Smooth muscle cell (in vitro differentiated cells): ENCODE data around the gene SEC14L3. TPM values are rescaled to one million over a fixed set of nuclear protein-coding genes. Genes with fewer than 3 reads are reported as not detected.
A peak's percentile ranks its signal among the peaks of the same experiment; 100 is the strongest.

Experiments used
- DNase-seq: peaks from one replicate; lab custom pipeline; 2025; ENCODE audit not compliant: unreplicated experiment; lab: John Stamatoyannopoulos, UW
- H2AFZ ChIP-seq: fragments of 200-600 bp; sonication (generic); 2 replicates; pipeline ENCODE4 v1.6.0; 2016; ENCODE audit warnings: antibody characterized with exemption, low read depth, mild to moderate bottlenecking
- H3F3A ChIP-seq: fragments of 200-600 bp; sonication (generic); 2 replicates; pipeline ENCODE4 v1.6.0; 2017; ENCODE audit warnings: antibody characterized with exemption, low read depth
- H3K27ac ChIP-seq: fragments of 200-600 bp; sonication (generic); 2 replicates; pipeline ENCODE4 v1.5.1; 2016; ENCODE audit warnings: low read depth, mild to moderate bottlenecking
- H3K27me3 ChIP-seq: fragments of 200-600 bp; sonication (generic); 2 replicates; pipeline ENCODE4 v1.6.1; 2016; ENCODE audit warnings: low read depth, mild to moderate bottlenecking
- H3K36me3 ChIP-seq: fragments of 200-600 bp; sonication (generic); 2 replicates; pipeline ENCODE4 v1.5.1; 2016; ENCODE audit warnings: low read depth
- H3K4me1 ChIP-seq: fragments of 200-600 bp; sonication (generic); 2 replicates; pipeline ENCODE4 v1.5.1; 2016; ENCODE audit warnings: low read depth
- H3K4me2 ChIP-seq: fragments of 200-600 bp; sonication (generic); 2 replicates; pipeline ENCODE4 v1.6.0; 2016; ENCODE audit warnings: mild to moderate bottlenecking
- H3K4me3 ChIP-seq: fragments of 200-600 bp; sonication (generic); 2 replicates; pipeline ENCODE4 v1.5.1; 2016; ENCODE audit warnings: mild to moderate bottlenecking
- H3K79me2 ChIP-seq: fragments of 200-600 bp; sonication (generic); 2 replicates; pipeline ENCODE4 v1.6.0; 2016; ENCODE audit warnings: low read depth, mild to moderate bottlenecking
- H3K9ac ChIP-seq: fragments of 200-600 bp; sonication (generic); 2 replicates; pipeline ENCODE4 v1.6.0; 2016; ENCODE audit warnings: low read depth
- H3K9me3 ChIP-seq: fragments of 200-600 bp; sonication (generic); replicated peaks from 2 replicates; pipeline ENCODE4 v1.5.1; 2016; ENCODE audit warnings: low read depth
- H4K20me1 ChIP-seq: fragments of 200-600 bp; sonication (generic); 2 replicates; pipeline ENCODE4 v1.6.0; 2016; ENCODE audit warnings: low read depth
- WGBS: methylation state at CpG from one replicate; pipeline ENCODE4 v1.1.7; 2016; ENCODE audit warnings: low lambda C conversion rate; 5-methylcytosine and 5-hydroxymethylcytosine counted together
- polyA plus RNA-seq: library from polyadenylated mRNA; unstranded; fragments of >200 nt; fragmentation: Nextera tagmentation; extraction: Ambion mirVana; gene quantifications from 2 replicates; pipeline ENCODE4 v1.2.1, GENCODE V29; 2016
- total RNA-seq: library from RNA; depleted of rRNA; stranded (reverse); fragments of >200 nt; gene quantifications from 2 replicates; pipeline ENCODE4 v1.2.3, GENCODE V29; 2014
- TF ChIP-seq, protein P1 (sequence below): fragments of 200-600 bp; sonication (generic); IDR thresholded peaks from 2 replicates; pipeline ENCODE4 v1.5.1; 2017; ENCODE audit warnings: borderline replicate concordance, mild to moderate bottlenecking, antibody characterized with exemption; ENCODE audit not compliant: insufficient read depth, poor library complexity, severe bottlenecking

SEC14L3 gene
- total and polyA plus RNA-seq, 2 experiments from 2014 or later = not detected

DNA sequence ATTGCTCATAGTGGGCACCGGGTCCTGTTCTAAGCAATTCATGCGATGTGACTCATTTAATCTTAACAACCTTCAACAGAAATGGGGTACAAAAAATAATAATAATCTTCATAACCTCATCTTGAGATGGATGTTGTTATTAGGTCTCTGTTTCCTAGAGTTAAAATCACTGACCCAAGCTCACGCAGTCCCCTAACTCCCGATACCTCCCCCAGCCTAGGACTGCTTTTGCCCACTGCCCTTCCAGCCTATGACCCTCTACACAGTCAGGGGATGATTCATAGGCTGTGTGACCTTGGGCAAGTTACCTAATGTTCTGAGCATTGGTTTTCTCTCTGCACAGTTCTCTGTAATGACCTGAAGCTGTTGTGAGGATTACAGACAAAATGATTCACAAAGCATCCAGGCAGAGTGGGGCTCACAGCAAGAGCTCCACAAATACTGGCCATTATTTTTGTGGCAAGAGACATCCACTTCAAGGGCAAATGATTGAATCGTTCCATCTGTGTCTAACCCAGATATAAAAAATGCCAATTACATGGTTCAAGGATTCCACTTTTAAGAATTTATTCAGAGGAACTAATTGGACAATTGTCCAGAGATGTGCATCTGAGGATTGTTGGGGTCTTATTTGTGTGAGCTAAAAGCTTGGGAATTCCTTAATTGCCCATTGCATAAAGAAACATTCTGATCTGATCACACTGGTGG is 26.2 kb downstream of the SEC14L3 start:
- Histone ChIP-seq H2AFZ (no peak overlapping the region), H3K79me2 (no peaks in the 10 kb centered on the region), H3K4me2 (no peak overlapping the region), H3K9me3 (no peaks in the 10 kb centered on the region), H3K27me3 (no peaks in the 10 kb centered on the region), H3K9ac (no peak overlapping the region), H3K36me3 (no peaks in the 10 kb centered on the region), H3K27ac (no peak overlapping the region), H3K4me3 (no peak overlapping the region), H4K20me1 (no peaks in the 10 kb centered on the region), H3K4me1 (no peaks in the 10 kb centered on the region), H3F3A (no peaks in the 10 kb centered on the region)
- TF ChIP-seq, protein P1, sequence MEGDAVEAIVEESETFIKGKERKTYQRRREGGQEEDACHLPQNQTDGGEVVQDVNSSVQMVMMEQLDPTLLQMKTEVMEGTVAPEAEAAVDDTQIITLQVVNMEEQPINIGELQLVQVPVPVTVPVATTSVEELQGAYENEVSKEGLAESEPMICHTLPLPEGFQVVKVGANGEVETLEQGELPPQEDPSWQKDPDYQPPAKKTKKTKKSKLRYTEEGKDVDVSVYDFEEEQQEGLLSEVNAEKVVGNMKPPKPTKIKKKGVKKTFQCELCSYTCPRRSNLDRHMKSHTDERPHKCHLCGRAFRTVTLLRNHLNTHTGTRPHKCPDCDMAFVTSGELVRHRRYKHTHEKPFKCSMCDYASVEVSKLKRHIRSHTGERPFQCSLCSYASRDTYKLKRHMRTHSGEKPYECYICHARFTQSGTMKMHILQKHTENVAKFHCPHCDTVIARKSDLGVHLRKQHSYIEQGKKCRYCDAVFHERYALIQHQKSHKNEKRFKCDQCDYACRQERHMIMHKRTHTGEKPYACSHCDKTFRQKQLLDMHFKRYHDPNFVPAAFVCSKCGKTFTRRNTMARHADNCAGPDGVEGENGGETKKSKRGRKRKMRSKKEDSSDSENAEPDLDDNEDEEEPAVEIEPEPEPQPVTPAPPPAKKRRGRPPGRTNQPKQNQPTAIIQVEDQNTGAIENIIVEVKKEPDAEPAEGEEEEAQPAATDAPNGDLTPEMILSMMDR = no peak
- WGBS = 59% methylated on average over 5 of the region's 5 CpGs
- no peak for DNase-seq

DNA sequence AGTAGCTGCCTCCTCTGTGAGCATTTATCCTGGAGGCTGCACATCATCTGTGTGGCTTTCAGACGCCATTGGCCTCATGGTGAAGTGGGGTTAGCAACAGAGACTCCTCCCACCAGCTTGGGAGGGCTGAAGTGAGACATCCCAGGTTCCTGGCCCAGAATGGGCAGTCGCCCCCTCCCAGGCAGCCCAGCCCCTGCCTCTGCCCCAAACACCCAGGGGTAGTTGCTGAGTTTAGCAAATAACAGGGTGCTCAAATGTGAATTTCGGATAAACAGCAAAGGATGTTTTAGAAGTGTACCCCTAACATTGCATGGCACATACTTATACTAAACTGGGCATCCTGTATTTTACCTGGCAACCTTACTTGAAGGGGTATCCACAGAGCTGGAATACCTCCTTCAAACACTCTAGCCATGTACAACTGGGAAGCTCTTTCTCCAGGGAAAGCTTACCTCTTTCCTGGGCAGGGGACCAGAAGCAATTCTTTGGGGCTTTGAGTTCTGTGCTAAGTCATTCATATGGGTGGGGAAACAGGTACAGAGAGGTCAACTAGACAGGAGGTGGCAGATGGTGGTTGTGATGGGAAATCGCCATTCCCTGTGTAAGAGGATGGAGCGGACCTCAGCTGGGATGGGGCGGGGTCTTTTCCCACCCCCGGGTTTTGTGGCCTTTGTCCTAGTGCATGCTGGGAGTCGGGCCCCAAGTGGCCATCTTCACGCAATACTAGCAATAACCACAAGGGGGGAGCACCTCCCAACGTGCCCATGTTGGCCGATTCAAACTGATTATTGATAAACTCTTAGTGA is 27.0 kb downstream of the SEC14L3 start:
- Histone ChIP-seq H4K20me1 (no peaks in the 10 kb centered on the region), H3K36me3 (no peaks in the 10 kb centered on the region), H3F3A (no peaks in the 10 kb centered on the region), H3K27ac (no peak overlapping the region), H3K27me3 (no peaks in the 10 kb centered on the region), H2AFZ (peak overlapping the region; percentile 51), H3K4me1 (no peaks in the 10 kb centered on the region), H3K9ac (no peak overlapping the region), H3K4me3 (no peak overlapping the region), H3K9me3 (no peaks in the 10 kb centered on the region), H3K79me2 (no peaks in the 10 kb centered on the region), H3K4me2 (no peak overlapping the region)
- TF ChIP-seq, protein P1 = peak; percentile 63
- peak; percentile 3 for DNase-seq
- 23% methylated on average over 11 of the region's 11 CpGs for WGBS

DNA sequence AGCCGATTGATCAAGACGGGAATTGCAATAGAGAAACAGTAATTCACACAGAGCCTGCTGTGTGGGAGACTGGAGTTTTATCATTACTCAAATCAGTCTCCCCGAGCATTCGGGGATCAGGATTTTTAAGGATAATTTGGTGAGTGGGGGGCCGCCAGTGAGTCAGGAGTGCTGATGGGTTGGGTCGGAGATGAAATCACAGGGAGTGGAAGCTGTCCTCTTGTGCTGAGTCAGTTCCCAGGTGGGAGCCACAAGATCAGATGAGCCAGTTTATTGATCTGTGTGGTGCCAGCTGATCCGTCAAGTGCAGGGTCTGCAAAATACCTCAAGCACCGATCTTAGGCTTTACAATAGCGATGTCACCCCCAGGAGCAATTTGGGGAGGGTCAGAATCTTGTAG is 30.7 kb downstream of the SEC14L3 start:
- no peak overlapping the region for H3K4me3 ChIP-seq
- H3K9me3 ChIP-seq = no peaks in the 10 kb centered on the region
- TF ChIP-seq, protein P1 = no peak
- no peaks in the 10 kb centered on the region for H4K20me1 ChIP-seq
- H3K27me3 ChIP-seq = no peaks in the 10 kb centered on the region
- H3K9ac ChIP-seq = no peak overlapping the region
- no peaks in the 10 kb centered on the region for H3K79me2 ChIP-seq
- H3K4me1 ChIP-seq = no peaks in the 10 kb centered on the region
- 82% methylated on average over 9 of the region's 9 CpGs for WGBS
- H3K27ac ChIP-seq = no peak overlapping the region
- H2AFZ ChIP-seq = no peak overlapping the region
- H3F3A ChIP-seq = no peaks in the 10 kb centered on the region
- DNase-seq = no peak
- no peak overlapping the region for H3K4me2 ChIP-seq
- H3K36me3 ChIP-seq = no peaks in the 10 kb centered on the region

DNA sequence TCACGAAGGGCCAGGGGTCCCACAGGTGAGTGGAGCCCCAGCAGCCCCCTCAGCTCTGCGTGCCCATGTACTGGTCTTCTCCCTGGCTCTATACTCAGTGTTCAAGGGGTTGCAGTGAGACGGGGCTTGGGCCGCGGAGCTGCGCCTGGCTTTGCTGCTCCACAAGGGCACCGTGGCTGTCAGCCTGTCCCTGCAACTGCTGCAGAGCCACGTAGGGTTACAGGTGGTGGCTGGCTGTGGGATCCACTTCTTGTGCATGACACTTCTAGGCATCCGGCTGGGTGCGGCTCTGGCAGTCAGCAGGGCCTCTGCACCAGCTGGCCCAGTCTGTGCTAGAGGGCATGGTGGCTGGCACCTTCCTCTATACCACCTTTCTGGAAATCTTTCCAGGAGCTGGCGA is 32.0 kb downstream of the SEC14L3 start:
- Histone ChIP-seq H3K79me2 (no peaks in the 10 kb centered on the region), H3K4me1 (no peaks in the 10 kb centered on the region), H3K4me3 (no peak overlapping the region), H3K36me3 (no peaks in the 10 kb centered on the region), H4K20me1 (no peaks in the 10 kb centered on the region), H3K9me3 (no peaks in the 10 kb centered on the region), H3K9ac (no peak overlapping the region), H3K4me2 (no peak overlapping the region), H3K27ac (no peak overlapping the region), H3F3A (no peaks in the 10 kb centered on the region), H3K27me3 (no peaks in the 10 kb centered on the region), H2AFZ (no peak overlapping the region)
- TF ChIP-seq, protein P1 = no peak
- 92% methylated on average over 11 of the region's 11 CpGs for WGBS
- no peak for DNase-seq
